Measurements from ENCODE around the gene COG5. TPM values are rescaled to one million over a fixed set of nuclear protein-coding genes. Genes with fewer than 3 reads are reported as not detected.
A peak's percentile ranks its signal among the peaks of the same experiment; 100 is the strongest.

The COG5 gene
- polyA plus RNA-seq, 4 donors, result 28.6 to 39.0 (median 33.1) TPM

DNA sequence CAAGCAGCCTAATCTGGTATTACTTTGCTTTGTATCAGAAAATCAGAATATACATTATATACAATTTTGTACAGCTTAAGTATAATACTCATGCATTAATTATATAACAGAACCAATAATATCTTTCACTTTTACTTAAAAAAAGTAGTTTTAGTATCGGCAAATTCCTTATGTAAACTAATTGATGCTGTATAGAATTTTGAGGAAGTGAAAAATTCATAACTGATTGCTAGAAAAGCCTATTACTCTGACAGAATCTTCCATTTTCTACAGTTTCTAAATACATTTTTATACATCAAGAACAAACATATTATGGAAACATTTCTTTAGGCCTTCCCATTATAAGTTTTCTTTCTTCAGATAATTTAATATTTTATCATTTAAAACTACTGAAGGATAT, 217.8 kb downstream of the COG5 start:
- no peak for DNase-seq (ENCODE audit: low read depth in 4 of 4, low spot score in 2 of 4)

DNA sequence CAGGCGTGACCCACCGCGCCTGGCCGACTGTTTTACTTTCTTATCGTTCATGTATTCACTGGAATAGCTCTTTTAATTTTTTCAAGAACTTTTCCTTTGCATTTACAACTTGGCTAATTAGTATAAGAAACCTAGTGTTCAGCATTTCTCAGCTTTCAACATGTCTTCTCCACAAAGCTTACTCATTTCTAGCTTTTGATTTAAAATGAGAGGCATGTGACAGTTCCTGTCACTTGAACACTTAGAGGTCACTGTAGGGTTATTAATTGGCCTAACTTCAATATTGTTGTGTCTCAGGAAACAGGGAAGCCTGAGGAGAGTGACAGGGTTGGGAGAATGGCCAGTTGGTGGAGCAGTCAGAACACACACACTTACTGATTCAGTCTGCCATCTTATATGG, 218.9 kb downstream of the COG5 start:
- no peak for DNase-seq (ENCODE audit: low read depth in 4 of 4, low spot score in 2 of 4)

DNA sequence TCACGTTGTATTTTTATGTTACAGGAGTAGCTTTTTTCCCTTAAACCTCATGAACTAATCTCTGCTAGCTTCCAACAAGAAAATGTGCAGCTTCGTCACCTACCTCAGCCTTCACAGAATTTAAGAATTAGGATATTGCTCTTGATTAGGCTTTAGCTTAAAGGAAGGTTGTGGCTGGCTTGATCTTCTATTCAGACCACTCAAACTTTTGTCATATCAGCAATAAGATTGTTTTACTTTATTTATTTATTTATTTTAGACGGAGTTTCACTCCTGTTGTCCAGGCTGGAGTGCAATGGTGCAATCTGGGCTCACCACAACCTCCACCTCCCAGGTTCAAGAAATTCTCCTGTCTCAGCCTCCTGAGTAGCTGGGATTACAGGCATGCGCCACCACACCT, 219.4 kb downstream of the COG5 start:
- DNase-seq (ENCODE audit: low read depth in 4 of 4, low spot score in 2 of 4), result no peak

DNA sequence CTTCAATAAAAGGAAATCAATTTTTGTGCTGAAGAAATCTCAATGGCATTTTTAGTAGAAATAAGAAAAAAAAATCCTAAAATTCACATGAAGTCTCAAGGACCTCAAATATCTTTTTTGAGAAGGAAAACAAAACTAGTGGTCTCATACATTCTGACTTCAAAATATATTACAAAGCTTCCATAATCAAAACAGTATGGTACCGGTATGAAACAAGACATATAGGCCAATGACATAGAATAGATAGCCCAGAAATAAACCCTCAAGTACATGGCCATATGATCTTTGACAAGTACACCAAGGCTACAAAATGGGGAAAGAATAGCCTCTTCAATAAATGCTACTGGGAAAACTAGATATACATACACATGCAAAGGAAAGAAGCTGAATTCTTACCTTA, 225.6 kb downstream of the COG5 start:
- no peak for DNase-seq (ENCODE audit: low read depth in 4 of 4, low spot score in 2 of 4)

DNA sequence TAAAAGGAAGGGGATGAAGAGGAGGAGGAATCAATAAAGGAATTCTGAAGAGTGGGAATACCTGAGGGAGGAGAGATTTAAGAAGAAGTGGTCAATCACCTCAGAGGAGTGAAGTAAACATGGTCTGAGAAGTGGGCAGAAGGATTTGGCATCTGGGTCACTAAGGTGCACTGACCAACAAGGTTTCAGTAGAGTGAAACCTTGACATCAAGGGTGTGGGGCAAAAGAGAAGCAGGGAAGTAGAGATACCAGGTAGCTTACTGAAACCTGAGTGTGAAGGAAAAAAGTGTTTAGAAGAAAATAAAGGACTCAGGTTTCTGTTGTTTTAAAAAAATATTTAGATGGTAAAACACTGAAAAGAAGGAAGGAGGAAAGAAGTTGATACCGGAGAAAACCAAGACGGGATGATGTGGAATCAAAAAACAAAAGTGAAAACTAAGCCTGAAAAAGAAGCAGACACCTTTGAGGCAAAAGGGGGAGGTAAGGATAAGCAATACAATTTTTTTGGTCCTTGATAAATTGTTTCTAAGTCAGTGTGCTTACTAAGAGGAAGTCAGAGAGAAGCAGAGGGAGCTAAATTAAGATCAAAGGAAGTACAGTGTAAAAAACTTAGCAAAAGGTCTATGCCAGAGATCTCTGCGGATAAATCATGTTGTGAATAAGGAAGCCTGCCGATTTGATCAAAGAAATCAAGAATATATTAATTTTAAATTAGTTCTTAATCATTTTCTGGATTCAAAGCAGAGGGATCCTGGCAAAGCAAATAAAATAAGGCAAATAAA, 231.0 kb downstream of the COG5 start:
- DNase-seq (ENCODE audit: low read depth in 4 of 4, low spot score in 2 of 4), result peak in 2 of 4 donors; percentile 4 to 6

DNA sequence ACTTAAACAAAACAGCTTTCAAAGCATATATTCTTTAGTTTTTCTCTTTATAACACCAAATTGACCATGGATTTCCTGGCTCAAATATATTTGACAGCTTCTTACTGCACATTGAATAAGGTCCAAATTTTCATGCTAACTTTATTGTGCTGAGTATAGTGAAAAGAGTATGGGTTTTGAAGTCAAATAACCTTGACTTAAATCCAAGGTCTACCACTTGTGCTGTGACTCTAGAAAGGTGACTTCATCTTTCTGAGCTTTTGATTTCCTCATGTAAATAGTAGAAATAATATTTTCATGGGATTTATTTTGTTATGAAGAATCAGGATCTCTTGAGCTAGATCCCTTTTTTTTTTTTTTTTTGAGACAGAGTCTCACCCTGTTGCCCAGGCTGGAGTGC, 233.2 kb downstream of the COG5 start:
- DNase-seq (ENCODE audit: low read depth in 4 of 4, low spot score in 2 of 4), result no peak

DNA sequence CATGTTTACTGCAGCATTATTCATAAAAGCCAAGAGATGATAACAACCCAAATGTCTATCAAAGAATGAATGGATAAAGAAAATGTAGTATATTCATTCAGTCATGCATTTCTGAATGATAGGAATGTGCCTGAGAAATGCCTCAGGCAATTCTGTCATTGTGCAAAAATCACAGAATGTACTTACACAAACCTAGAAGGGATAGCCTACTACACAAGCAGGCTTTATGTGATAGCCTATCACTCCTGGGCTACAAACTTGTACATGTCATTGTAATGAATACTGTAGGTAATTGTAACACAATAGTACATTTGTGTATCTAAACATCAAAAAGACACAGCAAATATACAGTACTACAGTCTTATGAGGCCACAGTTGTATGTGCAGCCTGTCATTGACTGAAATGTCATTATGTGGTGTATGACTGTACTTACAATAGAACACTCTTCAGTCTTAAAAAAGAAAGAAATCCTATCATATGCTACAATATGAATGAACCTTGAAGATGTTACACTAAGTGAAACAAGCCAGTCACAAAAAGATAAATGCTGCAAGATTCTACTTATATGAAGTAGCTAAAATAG, 235.6 kb downstream of the COG5 start:
- DNase-seq (ENCODE audit: low read depth in 4 of 4, low spot score in 2 of 4), result no peak

DNA sequence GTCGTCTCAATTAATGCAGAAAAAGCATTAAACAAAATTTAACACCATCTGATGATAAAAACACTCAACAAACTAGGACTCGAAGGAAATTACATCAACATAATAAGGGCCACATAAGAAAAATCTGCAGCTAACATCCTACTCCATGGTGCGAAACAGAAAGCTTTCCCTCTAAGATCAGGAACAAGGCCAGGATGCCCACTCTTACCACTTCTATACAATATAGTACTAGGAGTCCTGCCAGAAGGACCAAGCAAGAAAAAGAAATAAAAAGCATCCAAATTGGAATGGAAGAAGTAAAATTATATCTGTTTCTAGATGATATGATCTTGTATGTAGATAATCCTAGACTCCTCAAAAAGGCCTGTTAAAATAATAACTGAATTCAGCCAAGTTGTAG, 237.7 kb downstream of the COG5 start:
- no peak for DNase-seq (ENCODE audit: low read depth in 4 of 4, low spot score in 2 of 4)

DNA sequence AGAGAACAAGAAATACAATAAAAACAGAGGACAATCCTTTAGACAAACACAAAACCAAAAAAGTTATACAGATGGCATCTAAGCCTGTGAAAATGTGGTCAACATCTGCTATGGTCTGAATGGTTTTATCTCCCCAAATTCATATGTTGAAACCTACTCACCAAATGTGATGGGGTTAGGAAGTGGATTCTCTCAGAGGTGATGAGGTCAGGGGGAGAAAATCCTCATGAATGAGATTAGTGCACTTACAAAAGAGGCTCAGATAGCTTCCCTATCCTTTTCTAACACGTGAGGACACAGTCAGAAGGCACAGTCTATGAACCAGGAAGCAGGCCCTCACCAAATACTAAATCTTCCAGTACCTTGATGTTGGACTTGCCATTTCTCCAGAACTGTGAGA, 241.7 kb downstream of the COG5 start:
- no peak for DNase-seq (ENCODE audit: low read depth in 4 of 4, low spot score in 2 of 4)

DNA sequence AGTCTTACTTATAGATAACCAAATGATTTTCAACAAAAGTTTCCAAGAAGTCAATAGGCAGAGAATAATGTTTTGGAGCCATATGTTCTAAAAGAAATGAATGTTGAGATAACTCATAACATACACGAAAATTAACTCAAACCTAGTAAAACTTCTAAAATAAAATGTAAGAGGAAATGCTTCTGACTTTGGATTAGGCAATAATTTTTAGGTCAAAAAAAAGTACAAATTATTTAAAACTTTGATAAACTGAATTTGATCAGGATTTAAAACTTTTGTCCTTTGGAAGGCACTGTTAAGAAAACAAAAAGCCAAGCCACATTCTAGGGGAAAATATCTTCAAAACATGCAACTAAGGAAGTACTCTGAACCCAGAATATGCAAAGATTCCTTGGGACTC, 242.1 kb downstream of the COG5 start:
- no peak for DNase-seq (ENCODE audit: low read depth in 4 of 4, low spot score in 2 of 4)

DNA sequence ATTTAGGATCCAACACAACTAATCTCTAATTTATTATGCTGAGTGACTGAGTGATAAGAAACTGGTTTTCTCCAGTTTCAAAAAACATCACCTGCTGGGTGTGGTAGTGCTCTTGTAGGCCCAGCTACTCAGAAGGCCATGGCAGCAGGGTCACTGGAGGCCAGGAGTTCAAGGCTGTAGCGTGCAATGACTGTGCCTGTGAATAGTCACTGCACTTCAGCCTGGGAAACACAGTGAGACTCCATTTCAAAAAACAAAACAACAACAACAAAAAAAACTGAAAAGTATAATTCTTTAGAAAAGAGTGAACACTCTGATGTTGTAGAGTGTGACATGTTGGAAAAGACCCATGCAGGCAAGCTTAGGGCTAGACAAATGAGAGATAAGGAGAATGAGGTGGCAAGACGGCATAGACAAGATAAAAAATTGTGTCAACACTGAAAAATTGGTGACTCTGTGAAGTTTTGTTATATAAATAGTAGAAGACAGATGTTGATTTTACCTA, 243.9 kb downstream of the COG5 start:
- no peak for DNase-seq (ENCODE audit: low read depth in 4 of 4, low spot score in 2 of 4)

DNA sequence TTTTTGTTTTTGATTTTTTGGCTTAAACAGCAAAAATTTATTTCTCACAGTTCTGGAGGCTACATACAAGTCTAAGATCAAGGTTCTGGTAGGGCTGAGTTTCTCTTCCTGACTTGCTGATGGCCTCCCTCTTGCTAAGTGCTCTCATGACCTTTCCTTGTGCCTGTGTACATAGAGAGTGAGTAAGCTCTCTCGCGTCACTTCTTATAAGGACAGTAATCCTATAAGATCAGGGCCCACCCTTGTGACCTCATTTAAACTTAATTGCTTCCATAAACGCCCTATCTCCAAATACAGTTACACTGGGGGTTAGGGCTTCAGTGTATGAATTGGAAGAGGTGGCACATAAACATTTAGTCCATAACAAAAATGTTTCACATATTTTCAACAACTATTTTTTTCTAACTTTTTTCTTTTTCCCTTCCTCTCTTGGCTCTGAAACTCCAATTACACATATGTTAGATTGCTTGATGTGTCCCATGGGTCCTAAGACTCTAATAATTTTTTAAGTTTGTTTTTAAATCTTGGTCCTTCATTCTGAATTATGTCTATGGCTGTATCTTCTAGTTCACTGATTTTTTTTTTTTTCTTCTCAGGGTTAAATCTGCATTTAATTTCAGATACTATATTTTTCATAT, 245.1 kb downstream of the COG5 start:
- no peak for DNase-seq (ENCODE audit: low read depth in 4 of 4, low spot score in 2 of 4)

DNA sequence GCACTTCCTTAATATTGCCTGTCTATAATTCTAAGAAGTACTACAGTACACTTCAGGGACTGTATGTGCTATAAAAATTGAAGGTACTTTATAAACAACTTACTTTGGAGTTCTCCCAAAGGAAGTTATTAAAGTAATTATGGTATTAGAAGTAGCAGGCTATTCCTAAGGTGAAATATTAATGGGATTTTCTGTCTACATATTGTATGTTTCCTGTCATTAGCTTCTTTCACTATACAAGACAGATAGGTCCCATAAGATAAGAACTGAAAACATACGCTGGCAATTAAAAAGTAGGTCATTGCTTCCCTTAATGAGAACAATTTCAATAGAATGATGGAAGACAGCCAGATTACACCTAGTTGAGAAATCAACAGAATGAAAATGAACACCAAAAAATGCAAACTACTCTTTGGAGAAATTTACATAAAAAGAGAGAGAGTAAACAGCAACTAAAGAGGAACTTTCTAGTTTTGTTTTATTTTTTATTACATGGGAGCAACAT, 248.0 kb downstream of the COG5 start:
- no peak for DNase-seq (ENCODE audit: low read depth in 4 of 4, low spot score in 2 of 4)

DNA sequence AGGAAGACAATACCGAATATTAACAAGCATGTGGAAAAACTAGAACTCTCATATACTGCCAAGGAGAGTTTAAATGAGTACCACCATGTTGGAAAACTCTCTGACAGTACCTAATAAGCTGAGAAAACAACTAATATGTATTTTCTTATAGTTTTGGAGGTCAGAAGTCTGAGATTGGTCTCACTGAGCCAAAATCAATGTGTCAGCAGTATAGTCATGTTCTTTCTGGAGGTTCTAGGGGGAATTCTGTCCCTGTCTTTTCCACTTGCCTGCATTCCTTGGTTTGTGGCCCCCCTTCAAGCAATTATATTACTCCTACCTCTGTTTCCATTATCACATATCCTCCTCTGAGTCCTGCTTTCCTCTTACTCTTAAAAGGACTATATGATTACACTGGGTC, 250.4 kb downstream of the COG5 start:
- no peak for DNase-seq (ENCODE audit: low read depth in 4 of 4, low spot score in 2 of 4)

DNA sequence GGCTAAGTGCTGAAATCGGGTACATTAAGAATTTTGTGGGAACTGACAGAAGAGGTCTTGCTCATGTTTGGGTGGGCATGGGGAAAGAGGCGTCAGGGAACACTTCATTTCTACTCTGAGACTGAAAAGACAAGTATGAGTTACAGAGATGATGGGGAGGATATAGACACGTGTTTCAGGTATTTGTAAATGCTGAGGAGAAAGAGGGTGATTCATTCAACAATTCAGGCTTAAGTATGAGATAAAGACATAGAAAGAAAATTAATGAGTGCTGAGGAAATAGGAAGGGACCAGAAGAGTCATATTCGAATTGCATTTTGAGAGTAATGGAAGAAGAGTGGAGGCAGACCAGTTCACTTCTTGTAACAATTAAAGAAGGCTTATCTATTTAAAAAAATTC, 251.3 kb downstream of the COG5 start:
- no peak for DNase-seq (ENCODE audit: low read depth in 4 of 4, low spot score in 2 of 4)

DNA sequence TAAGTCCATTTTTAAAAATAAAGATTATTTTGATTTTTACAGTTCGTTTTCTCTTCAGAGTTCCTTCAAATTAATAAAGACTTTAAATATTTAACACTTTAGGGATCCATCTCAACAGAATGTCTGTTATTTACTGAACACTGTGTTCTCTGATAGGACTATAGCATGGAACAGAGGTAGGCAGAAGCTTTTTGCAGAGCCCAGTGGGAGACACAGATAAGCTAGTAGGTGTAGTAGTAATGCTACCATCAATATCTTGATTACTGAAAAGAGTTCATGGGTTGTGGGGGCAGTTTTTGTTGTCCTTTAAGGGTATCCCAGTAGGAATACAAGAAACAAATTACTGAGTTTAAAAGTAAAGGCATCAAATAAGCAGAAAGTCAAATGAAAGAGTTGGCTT, 254.4 kb downstream of the COG5 start:
- DNase-seq (ENCODE audit: low read depth in 4 of 4, low spot score in 2 of 4), result no peak

DNA sequence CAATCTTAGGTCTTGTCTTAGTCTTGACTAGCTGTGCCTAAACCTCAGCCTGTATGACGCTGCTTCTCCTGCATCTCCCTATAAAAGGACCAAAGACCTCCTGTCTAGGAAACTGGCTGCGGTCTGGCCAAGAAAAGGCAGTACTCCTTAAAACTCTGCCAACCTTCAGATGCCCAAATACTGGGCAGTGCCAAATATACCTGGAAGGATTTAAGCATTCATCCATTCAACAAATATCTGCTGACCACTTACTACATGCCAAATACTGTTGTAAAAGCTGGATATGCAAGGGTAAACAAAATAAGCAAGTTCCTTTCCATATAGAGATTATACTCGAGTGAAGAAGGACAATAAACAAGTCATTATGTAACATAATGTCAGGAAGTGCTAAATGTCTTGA, 259.1 kb downstream of the COG5 start:
- no peak for DNase-seq (ENCODE audit: low read depth in 4 of 4, low spot score in 2 of 4)

DNA sequence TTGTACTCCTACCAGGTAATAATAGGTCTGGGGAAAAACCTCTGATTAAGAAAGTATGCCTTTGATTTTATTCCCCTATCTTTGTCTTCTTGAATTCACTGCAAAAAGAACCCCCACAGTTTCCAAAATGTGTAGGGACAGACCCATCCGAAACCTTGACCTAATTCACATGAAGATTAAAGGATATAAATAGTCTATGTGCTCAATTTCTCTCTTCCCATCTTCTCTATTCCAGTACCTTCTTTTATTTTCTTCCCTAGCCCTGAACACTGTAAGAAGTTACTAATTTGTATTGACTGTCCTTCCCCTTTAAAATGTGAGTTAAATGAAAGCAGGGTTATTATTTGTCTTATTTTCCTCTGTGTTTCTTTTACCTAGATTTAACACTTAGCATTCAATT, 259.7 kb downstream of the COG5 start:
- DNase-seq (ENCODE audit: low read depth in 4 of 4, low spot score in 2 of 4), result no peak

DNA sequence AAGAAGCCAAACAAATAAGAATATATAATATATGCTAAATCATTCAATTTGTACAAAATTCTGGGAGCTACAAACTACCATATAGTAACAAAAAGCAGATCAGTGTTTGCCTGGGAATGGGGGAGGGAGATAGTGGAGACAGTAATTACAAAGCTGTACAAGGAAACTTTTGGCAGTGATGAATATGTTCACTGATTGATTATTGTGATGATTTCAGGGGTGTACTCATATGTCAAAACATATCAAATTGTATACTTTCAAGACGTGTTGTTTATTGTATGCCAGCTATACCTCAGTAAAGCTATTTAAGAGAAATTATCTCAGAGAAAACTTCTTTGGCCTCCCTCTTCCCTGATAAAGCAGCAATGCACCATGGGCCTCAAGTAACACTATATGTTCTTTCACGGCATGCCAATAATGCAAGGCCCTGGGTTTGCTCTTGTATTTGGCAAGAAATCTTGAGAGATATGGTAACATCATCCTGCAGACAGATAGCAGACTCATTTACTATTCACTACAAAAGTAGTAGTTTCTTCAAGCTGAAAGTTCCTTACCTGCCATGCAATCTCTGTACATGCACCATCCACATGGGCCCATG, 261.4 kb downstream of the COG5 start:
- no peak for DNase-seq (ENCODE audit: low read depth in 4 of 4, low spot score in 2 of 4)

DNA sequence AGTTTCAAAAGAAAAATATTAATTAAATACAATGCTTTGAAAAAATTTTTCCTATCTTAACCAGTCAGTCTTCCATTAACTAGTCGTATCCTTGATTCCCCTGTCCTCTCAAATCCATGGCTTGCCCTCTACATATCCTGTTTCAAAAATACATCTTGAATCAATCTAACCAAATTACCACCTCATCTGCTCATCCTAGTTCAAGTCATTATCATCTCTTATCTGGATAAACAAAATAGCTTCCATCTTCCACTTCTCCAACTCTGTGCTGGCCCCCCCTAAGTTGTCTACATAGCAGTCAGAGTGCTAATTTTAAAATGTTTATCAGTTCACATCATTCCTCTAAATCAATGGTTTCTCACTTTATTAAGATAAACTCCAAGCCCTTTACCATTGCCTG, 269.5 kb downstream of the COG5 start:
- DNase-seq (ENCODE audit: low read depth in 4 of 4, low spot score in 2 of 4), result no peak

DNA sequence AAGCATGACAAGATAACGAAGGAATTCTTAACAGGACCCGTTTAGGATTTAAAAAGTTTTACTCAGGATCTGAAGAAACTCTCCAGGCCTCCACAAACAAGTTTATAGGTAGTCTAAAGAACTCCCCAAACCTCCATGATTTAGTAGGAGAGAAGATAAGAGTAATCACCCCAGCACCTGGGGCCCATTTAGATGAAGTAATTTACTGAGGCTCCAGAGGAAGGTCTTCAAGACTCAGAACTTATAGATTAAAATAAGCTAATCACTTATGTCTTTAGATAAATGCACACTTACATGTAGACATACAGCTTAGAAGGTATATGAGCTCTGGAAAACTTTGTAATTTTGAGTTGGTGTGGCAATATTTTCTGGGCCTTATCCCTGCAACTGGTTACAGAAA, 271.1 kb downstream of the COG5 start:
- DNase-seq (ENCODE audit: low read depth in 4 of 4, low spot score in 2 of 4), result no peak
